AG09319 (cell line): Measurements from ENCODE around the gene GALNT3.

Source experiments
- DNase-seq: peaks from one replicate; pipeline ENCODE4 v3.0.0-alpha.2; 2010; ENCODE audit warnings: low read depth; ENCODE audit errors: extremely low read depth
- TF ChIP-seq, protein P1 (sequence below): IDR thresholded peaks from 2 replicates; pipeline ENCODE4 v1.5.1; 2011; ENCODE audit warnings: low read depth, mild to moderate bottlenecking, inconsistent platforms, low read length, moderate library complexity

Gene GALNT3

GRCh38 chr2:165772183-165772582 is 21.9 kb downstream of the GALNT3 start:
- TF ChIP-seq, protein P1, sequence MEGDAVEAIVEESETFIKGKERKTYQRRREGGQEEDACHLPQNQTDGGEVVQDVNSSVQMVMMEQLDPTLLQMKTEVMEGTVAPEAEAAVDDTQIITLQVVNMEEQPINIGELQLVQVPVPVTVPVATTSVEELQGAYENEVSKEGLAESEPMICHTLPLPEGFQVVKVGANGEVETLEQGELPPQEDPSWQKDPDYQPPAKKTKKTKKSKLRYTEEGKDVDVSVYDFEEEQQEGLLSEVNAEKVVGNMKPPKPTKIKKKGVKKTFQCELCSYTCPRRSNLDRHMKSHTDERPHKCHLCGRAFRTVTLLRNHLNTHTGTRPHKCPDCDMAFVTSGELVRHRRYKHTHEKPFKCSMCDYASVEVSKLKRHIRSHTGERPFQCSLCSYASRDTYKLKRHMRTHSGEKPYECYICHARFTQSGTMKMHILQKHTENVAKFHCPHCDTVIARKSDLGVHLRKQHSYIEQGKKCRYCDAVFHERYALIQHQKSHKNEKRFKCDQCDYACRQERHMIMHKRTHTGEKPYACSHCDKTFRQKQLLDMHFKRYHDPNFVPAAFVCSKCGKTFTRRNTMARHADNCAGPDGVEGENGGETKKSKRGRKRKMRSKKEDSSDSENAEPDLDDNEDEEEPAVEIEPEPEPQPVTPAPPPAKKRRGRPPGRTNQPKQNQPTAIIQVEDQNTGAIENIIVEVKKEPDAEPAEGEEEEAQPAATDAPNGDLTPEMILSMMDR = no peak
- no peak for DNase-seq

- TF ChIP-seq, protein P1 = no peak
- no peak for DNase-seq
Measured at GRCh38 chr2:165766326-165766927, 27.6 kb downstream of the GALNT3 start.

- no peak for DNase-seq
- TF ChIP-seq, protein P1 = no peak
Measured at GRCh38 chr2:165762723-165763122, 31.3 kb downstream of the GALNT3 start.

GRCh38 chr2:165757906-165758675 is 36.0 kb downstream of the GALNT3 start:
- DNase-seq = no peak
- TF ChIP-seq, protein P1 = no peak

- DNase-seq = no peak
- TF ChIP-seq, protein P1 = no peak
Measured at GRCh38 chr2:165746501-165746900, 47.5 kb downstream of the GALNT3 start.

GRCh38 chr2:165745916-165746315 is 48.1 kb downstream of the GALNT3 start:
- TF ChIP-seq, protein P1 = no peak
- peak; percentile 8 for DNase-seq

DNA sequence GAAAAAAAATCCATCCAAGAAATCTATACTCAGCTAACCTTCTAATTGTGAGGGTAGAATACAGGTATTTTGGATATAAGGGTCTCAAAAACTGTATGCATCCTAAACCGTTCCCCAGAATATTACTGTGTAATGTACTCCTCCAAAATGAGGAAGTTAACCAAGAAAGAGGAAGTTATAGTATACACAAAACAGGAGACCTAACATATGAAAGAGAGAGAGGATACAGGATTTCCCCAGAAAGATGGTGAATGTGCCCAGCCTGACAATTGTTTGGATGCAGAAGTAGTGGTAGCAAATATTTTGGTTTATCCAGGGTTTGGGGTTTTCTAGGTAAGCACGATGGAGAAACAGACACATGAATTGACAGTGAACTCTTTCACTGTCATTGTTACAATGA is 50.6 kb downstream of the GALNT3 start:
- TF ChIP-seq, protein P1 = no peak
- no peak for DNase-seq
